HepG2 (cell line): Measurements from ENCODE around the gene TPX2. TPM values are rescaled to one million over a fixed set of nuclear protein-coding genes. Genes with fewer than 3 reads are reported as not detected.

Experiments used
- ATF7 ChIP-seq, 2 experiments: fragments of 450-650 bp in 1 of 2; sonication (generic) in 1 of 2; formaldehyde crosslinking in 1 of 2; IDR thresholded peaks; 2 replicates each; pipeline versions ENCODE4 v1.4.0 to v1.6.1; 2016 to 2020; ENCODE audit warnings: antibody characterized with exemption in 1 of 2, mild to moderate bottlenecking in 1 of 2, missing genetic modification reagents in 1 of 2
- ETV5 ChIP-seq: IDR thresholded peaks from 2 replicates; pipeline ENCODE4 v1.6.1; 2018; ENCODE audit warnings: missing biosample characterization, missing genetic modification reagents, inconsistent platforms, borderline replicate concordance
- GPN1 ChIP-seq: sonication (generic); formaldehyde crosslinking; IDR thresholded peaks from 2 replicates; pipeline ENCODE4 v1.5.1; 2020; ENCODE audit warnings: missing genetic modification reagents, borderline replicate concordance
- HNF4G ChIP-seq, 2 experiments: sonication (generic) in 1 of 2; formaldehyde crosslinking in 1 of 2; IDR thresholded peaks; 2 replicates each; pipeline versions ENCODE4 v1.4.0 to v1.6.1; 2011 to 2020; ENCODE audit warnings: borderline replicate concordance in 2 of 2, low read depth in 2 of 2, mild to moderate bottlenecking in 2 of 2, low read length in 1 of 2, missing genetic modification reagents in 1 of 2, moderate library complexity in 1 of 2
- HOXA9 ChIP-seq: sonication (generic); formaldehyde crosslinking; IDR thresholded peaks from 2 replicates; pipeline ENCODE4 v1.8.1; 2022; ENCODE audit warnings: missing genetic modification reagents, mild to moderate bottlenecking, moderate library complexity, borderline replicate concordance
- ISX ChIP-seq: sonication (generic); formaldehyde crosslinking; conservative IDR thresholded peaks from 2 replicates; pipeline ENCODE4 v1.5.0; 2020; ENCODE audit warnings: missing genetic modification reagents
- JUNB ChIP-seq: sonication (generic); formaldehyde crosslinking; IDR thresholded peaks from 2 replicates; pipeline ENCODE4 v1.8.0; 2022; ENCODE audit warnings: missing genetic modification reagents, mild to moderate bottlenecking, borderline replicate concordance
- KDM1A ChIP-seq: IDR thresholded peaks from 2 replicates; pipeline ENCODE4 v1.6.1; 2016; ENCODE audit warnings: missing compliant biosample characterization
- MED8 ChIP-seq: sonication (generic); formaldehyde crosslinking; IDR thresholded peaks from 2 replicates; pipeline ENCODE4 v1.8.1; 2023; ENCODE audit warnings: mild to moderate bottlenecking, missing genetic modification reagents; ENCODE audit not compliant: insufficient replicate concordance
- PTBP1 ChIP-seq: fragments of 200-400 bp; formaldehyde crosslinking; IDR thresholded peaks from 2 replicates; pipeline ENCODE4 v1.6.1; 2018; ENCODE audit warnings: low read length, low read depth; ENCODE audit not compliant: poor library complexity, severe bottlenecking
- SMYD3 ChIP-seq: sonication (generic); formaldehyde crosslinking; IDR thresholded peaks from 2 replicates; pipeline ENCODE4 v1.8.1; 2023; ENCODE audit warnings: mild to moderate bottlenecking, missing genetic modification reagents
- SUZ12 ChIP-seq: fragments of 150-350 bp; IDR thresholded peaks from 2 replicates; pipeline ENCODE4 v1.6.1; 2014; ENCODE audit warnings: low read depth, low read length
- THAP8 ChIP-seq: sonication (generic); formaldehyde crosslinking; IDR thresholded peaks from 2 replicates; pipeline ENCODE4 v1.5.1; 2020; ENCODE audit warnings: missing genetic modification reagents, mild to moderate bottlenecking, borderline replicate concordance
- ZNF142 ChIP-seq: sonication (generic); formaldehyde crosslinking; IDR thresholded peaks from 2 replicates; pipeline ENCODE4 v1.4.0; 2020; ENCODE audit warnings: missing genetic modification reagents
- ZNF143 ChIP-seq: sonication (generic); formaldehyde crosslinking; IDR thresholded peaks from 2 replicates; pipeline ENCODE4 v1.4.0; 2020; ENCODE audit warnings: missing genetic modification reagents
- ZNF264 ChIP-seq: sonication (generic); formaldehyde crosslinking; IDR thresholded peaks from 2 replicates; pipeline ENCODE4 v1.4.0; 2020; ENCODE audit warnings: missing genetic modification reagents
- ZNF569 ChIP-seq: sonication (generic); formaldehyde crosslinking; IDR thresholded peaks from 2 replicates; pipeline ENCODE4 v1.5.0; 2020; ENCODE audit warnings: mild to moderate bottlenecking, missing genetic modification reagents, moderate library complexity, borderline replicate concordance
- ZNF709 ChIP-seq: sonication (generic); formaldehyde crosslinking; IDR thresholded peaks from 2 replicates; pipeline ENCODE4 v1.5.0; 2020; ENCODE audit warnings: mild to moderate bottlenecking, missing genetic modification reagents
- ZSCAN21 ChIP-seq: sonication (generic); formaldehyde crosslinking; IDR thresholded peaks from 2 replicates; pipeline ENCODE4 v1.8.0; 2022; ENCODE audit warnings: mild to moderate bottlenecking, missing genetic modification reagents, moderate library complexity, borderline replicate concordance
- polyA plus RNA-seq, 8 experiments: library from polyadenylated mRNA; depleted of rRNA in 3 of 8; stranded (reverse) in 7 of 8; unstranded in 1 of 8; fragments of >200 nt; fragmentation: Illumina TruSeq in 4 of 8; extraction: Trizol in 4 of 8; gene quantifications; 2 replicates each; pipeline versions ENCODE4 v1.2.1 to v1.2.3, GENCODE V29; 2011 to 2016; ENCODE audit warnings: low read depth in 4 of 8, missing spikeins in 1 of 8, mixed read lengths in 1 of 8; ENCODE audit not compliant: insufficient read depth in 1 of 8
- total RNA-seq, 5 experiments: library from RNA; depleted of rRNA; stranded (reverse); fragments of >200 nt; fragmentation: Illumina TruSeq; extraction: Trizol; gene quantifications; 2 replicates each; pipeline ENCODE4 v1.2.3, GENCODE V29; 2016; ENCODE audit warnings: low read depth in 1 of 5
- TF ChIP-seq, protein P1 (sequence below): sonication (generic); formaldehyde crosslinking; IDR thresholded peaks from 2 replicates; pipeline ENCODE4 v1.8.1; 2023; ENCODE audit warnings: mild to moderate bottlenecking, missing genetic modification reagents

Gene TPX2
- total and polyA plus RNA-seq, 2 of the 13 experiments (the other 11 are each of a cell fraction or from before 2014, with no cell fraction given) = 34.3 to 124 TPM

GRCh38 chr20:31698803-31699718 lies 40.0 kb upstream of the TPX2 start (continued):
- no peak for TF ChIP-seq ZSCAN21
- TF ChIP-seq, protein P1, sequence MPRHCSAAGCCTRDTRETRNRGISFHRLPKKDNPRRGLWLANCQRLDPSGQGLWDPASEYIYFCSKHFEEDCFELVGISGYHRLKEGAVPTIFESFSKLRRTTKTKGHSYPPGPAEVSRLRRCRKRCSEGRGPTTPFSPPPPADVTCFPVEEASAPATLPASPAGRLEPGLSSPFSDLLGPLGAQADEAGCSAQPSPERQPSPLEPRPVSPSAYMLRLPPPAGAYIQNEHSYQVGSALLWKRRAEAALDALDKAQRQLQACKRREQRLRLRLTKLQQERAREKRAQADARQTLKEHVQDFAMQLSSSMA = no peak
- TF ChIP-seq JUNB (CRISPR knock-in tag) = no peak
- peak; percentile 28 for TF ChIP-seq MED8
- TF ChIP-seq THAP8 (CRISPR knock-in tag) = no peak
- peak; percentile 89 for TF ChIP-seq HNF4G (IDR thresholded peaks at IDR 0.05; ENCODE audit: borderline replicate concordance, low read depth, low read length)
- TF ChIP-seq HNF4G (CRISPR knock-in tag; IDR thresholded peaks at IDR 0.05; ENCODE audit: borderline replicate concordance, low read depth) = no peak; the same call in 1 of the 2 replicates
- TF ChIP-seq SUZ12 = no peak
- TF ChIP-seq ZNF569 = no peak
- peak; percentile 48; the same call in 1 of the 2 replicates for TF ChIP-seq SMYD3 (CRISPR knock-in tag)
- TF ChIP-seq ISX = no peak
- TF ChIP-seq HOXA9 (CRISPR knock-in tag) = no peak
- TF ChIP-seq ZNF143 (CRISPR knock-in tag) = 0 out of 2 replicates have a peak, but pooled peaks have one; percentile 25
- no peak for TF ChIP-seq PTBP1
- peak; percentile 87 for TF ChIP-seq ATF7 (IDR thresholded peaks at IDR 0.05)
- TF ChIP-seq ATF7 (CRISPR knock-in tag; IDR thresholded peaks at IDR 0.05) = no peak
- TF ChIP-seq ETV5 (CRISPR knock-in tag) = peak; percentile 63; the same call in 1 of the 2 replicates
- no peak for TF ChIP-seq ZNF709
- no peak for TF ChIP-seq GPN1 (CRISPR knock-in tag)
- 0 out of 2 replicates have a peak, but pooled peaks have one; percentile 19 for TF ChIP-seq KDM1A (CRISPR knock-in tag)
- no peak for TF ChIP-seq ZNF264
- 0 out of 2 replicates have a peak, but pooled peaks have one; percentile 20 for TF ChIP-seq ZNF142 (CRISPR knock-in tag)
